Epithelial cell of prostate (primary cell): ENCODE results near the gene HDAC4.

Experiments used
- DNase-seq: peaks from one replicate; pipeline ENCODE4 v3.0.0-alpha.2; 2011; ENCODE audit warnings: low read depth, low spot score
- H3K27ac ChIP-seq: fragments of 450-650 bp; 2 replicates; pipeline ENCODE4 v1.5.1; 2017; ENCODE audit warnings: mild to moderate bottlenecking

Gene HDAC4

GRCh38 chr2:239005586-239005985 is 395.2 kb downstream of the HDAC4 start:
- H3K27ac ChIP-seq = no peak overlapping the region
- no peak for DNase-seq

DNA sequence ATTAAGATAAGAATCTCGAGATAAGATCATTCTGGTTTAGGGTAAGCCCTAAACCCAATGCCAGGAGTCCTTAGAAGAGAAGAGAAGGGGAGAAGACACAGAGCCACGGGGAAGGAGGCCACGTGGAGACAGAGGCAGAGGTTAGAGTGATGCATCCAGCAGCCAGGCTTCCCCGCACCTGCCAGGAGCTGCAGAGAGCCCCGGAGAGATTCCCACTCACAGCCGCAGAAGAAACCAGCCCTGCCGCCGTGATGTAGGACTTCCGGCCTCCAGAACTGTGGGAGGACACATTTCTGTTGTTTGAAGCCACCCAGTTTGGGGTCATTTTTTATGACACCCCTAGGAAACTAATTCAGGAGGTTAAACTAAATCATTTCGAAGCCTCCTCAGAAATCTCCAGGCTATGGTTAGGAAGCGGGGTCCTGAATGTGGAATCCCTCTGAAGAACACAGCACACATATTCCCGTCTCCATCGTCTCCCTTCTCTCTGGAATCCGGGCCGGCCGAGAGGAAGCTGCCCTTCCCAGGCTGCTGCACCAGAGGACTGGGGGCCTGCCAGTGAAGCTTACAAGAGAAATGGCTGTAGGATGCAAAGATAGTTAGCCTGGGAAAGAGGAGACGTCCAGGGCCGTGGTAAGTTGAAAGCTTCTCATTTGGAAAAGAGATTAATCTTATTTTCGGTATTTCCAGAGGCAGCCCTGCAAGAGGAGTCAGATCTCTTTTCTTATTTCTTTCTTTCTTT is 396.4 kb downstream of the HDAC4 start:
- no peak for DNase-seq
- no peak overlapping the region for H3K27ac ChIP-seq

DNA sequence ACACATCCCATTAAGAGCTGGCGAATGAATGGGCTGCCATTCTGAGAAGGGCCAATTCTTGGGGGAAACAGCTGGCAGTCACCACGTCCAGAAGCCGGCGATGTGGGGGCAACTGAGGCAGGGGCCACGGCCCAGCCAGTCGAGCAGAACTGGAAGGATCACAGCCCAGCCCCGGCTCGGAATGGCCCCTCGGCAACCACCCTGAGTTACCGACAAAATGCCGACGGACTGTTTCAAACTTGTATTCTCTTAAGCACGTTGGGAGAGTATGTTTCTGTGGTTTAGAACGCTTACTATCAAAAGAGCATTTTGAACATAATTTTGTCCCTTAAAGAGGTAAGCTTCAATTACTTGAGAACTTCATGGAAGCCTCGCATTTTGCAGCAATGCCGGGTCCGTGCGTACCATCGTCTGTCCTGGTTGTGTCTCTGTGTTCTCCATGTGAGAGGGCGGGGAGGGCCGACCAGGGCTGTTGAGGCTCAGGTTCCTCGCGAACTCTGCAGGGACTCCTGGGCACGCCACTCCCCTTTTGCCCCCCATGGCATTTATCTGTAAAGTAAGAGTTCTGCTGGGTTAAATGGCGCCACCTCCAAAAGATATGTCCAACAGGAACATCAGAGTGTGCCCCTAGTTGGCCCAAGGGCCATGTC is 397.1 kb downstream of the HDAC4 start:
- DNase-seq = no peak
- H3K27ac ChIP-seq = no peak overlapping the region

- DNase-seq = no peak
- no peak overlapping the region for H3K27ac ChIP-seq
Observed at GRCh38 chr2:239002954-239003623, 397.7 kb downstream of the HDAC4 start.

DNA sequence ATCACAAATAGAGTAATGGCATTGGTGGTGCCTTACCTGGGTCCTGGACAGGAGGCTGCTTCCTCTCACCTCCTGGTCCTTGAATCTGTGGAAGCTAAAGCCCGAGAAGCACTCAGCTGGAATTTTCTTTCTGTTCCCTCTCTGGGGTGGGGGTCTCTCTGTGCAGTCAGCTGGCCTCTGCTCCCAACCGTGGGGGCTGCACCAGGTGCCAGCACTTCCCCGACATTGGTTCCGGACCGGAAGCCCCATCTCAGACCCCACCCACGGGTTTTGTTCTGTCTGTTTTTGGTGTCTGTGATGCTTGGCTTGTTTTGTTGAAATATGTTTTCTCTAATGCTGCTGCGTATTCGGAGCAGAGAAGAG is 398.2 kb downstream of the HDAC4 start:
- H3K27ac ChIP-seq = no peak overlapping the region
- no peak for DNase-seq

DNA sequence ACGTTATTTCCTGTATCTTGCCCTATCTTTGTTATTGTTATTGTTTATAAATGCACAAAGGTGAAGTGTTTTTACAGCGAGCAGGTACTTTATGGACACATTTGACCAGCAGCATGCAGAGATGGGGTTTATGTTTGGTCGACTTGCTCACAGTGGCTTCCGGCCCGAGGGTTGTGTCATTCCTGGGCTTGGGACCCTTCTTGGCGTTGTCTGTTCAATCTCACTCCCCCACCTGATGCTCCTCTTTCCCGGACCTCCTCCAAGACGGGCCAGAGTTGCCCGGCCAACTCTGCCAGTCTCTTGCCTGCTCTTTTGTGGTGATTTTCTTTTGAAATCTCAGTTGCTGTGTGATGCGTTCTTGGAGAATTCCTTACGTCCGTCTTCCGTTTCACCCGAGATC is 399.0 kb downstream of the HDAC4 start:
- DNase-seq = no peak
- H3K27ac ChIP-seq = no peak overlapping the region

DNA sequence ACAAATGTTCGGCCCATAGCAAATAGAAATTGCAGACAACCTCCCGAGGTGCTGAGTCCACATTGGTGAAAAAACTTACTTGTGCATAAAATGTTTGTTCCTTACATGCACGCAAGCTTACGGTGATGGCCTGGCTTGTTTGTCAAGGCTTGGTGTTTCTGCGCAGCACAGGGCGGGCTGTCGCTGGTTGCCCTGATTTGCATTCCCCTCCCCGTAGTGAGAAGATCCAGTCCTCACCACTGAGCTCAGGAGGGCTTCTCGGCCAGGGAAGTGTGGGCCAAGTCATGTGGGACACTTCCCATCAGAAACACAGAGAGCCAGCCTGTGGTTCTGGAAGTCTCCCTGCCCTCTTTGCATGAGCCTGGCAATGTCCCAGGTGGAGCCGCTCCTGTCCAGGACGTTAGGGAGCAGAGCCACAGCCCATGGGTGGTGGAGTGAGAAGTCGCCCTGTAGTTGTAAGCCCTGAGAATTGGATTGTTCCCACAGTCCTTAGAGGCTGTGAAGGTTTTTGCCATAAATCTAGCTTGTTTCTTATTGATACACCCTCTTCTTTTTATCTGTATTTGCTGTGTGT is 400.2 kb downstream of the HDAC4 start:
- no peak for DNase-seq
- no peak overlapping the region for H3K27ac ChIP-seq

DNA sequence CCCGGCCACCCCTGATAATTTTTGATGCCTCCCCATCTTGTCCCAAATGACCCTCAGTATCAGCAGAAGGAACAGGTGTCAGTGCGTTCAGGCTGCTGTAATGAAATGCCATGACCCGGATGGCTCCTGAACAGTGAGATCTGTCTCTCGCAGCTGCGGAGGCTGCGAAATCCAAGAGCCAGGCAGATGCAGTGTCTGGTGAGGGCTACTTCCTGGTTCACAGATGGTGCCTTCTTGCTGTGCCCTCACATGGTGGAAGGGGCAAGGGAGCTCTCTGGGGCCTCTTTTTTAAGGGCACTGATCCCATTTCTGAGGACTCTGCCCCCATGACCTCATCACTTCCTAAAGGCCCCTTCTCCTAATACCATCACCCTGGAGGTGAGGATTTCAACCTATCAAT is 400.7 kb downstream of the HDAC4 start:
- no peak for DNase-seq
- no peak overlapping the region for H3K27ac ChIP-seq

DNA sequence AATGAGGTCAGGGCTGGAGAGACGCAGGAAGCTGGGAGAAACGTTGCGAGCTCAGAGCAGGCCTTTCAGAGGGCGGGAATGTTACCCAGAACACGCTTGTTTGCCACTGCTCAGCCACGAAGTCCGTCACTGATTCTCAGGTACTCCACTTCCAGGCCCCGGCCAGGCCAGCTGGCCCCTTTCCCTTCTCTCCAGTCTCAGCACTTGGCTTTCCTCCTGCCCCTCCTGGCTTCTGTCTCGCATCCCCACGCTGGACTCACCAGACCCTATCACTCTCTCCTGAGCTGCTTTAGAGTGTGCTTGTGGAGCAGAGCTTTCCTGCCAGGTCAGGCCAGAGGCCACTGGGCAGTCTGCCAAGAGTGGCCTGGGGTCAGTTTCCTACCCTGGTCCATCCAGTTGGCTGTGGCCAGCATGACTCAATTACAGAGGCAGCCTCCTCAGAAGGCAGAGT is 401.5 kb downstream of the HDAC4 start:
- H3K27ac ChIP-seq = no peak overlapping the region
- DNase-seq = no peak

- no peak for DNase-seq
- no peak overlapping the region for H3K27ac ChIP-seq
Observed at GRCh38 chr2:238998801-238999200, 402.0 kb downstream of the HDAC4 start.
